Jurkat, Clone E6-1 (cell line): ENCODE data around the gene SLC26A1.

Source experiments
- DNase-seq: peaks from one replicate; pipeline ENCODE4 v3.0.0-alpha.2; 2011; ENCODE audit warnings: low read depth, low spot score
- H3K4me3 ChIP-seq: 2 replicates; pipeline ENCODE4 v1.5.1; 2011; ENCODE audit warnings: mild to moderate bottlenecking, low read length, control low read depth, moderate library complexity

The SLC26A1 gene

DNA sequence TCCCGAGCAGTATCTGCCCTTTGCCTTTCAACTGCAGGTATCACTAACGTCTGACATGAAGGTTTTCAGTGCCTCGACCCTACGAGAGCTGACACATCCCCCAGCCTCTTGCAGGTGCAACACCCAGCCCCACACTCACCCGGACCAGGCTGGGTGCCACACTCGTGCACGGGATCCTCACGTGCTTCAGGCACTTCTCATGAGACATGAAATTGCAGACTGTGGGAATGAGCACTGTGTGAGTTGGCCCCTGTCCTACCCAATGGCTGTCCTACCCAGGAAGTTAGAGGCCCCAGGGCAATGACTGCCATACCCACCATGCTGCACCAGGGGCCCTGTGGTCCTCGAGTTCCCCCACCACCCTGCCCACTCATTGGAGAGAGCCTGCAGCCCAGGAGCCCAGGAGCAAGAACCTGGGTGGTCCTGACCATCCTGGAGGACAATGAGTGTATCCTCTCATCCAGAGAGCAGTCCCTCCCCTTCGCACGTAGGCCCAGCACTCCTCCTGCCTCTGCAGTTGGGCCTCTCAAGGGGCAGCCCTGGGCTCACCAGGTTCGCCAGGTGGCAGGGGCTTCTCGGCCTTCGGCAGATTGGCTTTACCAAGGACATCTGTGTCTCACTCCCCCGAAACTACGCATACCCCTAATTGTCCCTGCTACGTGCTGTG lies 22.2 kb downstream of the SLC26A1 start:
- DNase-seq, result no peak

DNA sequence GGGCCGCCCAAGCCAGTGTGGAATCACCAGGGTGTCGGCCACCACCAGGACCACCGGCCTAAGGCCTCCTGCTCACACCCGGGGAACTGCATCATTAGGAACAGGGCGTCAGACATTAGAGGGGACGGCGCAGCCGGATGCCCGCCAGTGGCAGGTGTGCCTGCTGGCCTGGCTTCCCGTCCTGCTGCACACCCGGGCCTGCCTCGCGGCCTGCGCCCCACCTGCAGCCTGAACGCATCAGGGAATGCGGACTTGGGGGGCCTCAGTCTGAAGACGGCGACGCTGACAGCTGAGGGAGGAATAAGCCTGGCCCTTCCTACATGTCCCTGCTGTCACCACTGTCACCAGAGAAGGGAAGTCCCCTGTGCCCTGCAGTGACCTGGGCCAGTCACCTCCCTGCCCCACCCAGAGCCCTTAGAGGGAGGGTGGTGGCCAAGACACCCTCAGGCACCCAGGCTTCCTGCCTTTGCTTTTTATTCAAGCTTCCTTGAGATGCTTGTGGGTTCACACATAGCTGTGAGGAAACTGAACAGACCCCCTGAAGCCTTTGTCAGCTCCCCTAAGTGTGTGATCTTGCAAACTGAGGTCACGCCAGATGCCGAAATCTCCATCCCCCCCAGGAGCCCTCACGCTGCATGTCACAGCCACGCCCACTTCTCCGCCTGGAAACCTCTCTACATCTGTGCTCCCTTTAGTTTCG lies 23.0 kb downstream of the SLC26A1 start:
- no peak overlapping the region for H3K4me3 ChIP-seq
- no peak for DNase-seq

More for the DNA sequence above, 22.2 kb downstream of the SLC26A1 start:
- H3K4me3 ChIP-seq, result no peak overlapping the region

DNA sequence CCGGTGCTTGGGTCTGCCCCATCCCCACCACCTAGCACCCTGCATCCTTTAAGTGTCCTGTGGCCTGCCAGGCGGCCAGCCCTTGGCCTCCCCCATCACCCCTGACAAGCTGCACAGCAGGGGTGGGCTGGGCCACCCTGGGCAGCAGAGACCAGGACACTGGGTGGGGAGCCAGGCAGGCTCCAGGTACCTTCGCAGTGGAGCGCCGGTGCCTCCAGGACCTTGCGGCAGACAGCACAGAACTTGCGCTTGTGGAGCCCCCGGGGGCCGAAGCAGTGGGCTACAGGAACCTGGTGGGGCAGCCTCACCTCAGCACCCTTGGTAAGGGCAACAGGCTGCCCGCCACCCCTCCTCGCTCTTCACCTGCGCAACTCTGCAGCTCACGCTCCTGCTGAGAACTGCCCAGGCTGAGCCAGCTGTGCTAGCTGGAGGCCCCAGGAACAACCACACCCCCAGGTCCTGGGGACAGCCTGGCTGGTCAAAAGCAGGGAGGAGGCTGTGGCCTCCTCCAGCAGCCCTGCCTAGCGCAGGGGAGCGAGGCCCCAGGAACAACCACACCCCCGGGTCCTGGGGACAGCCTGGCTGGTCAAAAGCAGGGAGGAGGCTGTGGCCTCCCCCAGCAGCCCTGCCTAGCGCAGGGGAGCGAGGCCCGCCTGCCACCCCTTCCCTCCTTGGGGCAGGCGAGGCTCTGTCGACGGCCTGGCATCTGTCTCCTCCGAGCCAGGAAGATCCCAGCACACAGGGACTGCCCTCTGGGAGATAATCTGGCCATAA lies 24.4 kb downstream of the SLC26A1 start:
- no peak overlapping the region for H3K4me3 ChIP-seq
- no peak for DNase-seq

DNA sequence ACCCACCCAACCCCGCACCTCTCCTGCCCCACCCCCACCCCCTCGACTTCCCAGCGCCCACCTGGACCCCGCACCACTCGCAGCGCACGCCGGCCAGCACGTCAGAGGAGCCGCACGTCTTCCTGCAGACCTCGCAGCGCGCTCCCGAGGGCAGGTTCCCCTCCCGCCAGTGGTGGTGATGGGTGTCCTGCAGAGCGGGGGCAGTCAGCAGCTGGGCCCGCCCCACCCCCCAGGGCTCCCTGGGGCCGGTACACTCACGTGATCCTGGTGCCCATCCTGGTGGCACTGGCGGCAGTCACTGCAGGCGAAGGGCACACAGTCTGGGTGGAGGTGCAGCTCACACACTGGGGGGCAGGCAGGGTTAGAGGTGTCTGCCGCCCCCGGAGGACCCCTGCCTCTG lies 25.0 kb downstream of the SLC26A1 start:
- no peak for DNase-seq
- H3K4me3 ChIP-seq, result no peak overlapping the region

DNA sequence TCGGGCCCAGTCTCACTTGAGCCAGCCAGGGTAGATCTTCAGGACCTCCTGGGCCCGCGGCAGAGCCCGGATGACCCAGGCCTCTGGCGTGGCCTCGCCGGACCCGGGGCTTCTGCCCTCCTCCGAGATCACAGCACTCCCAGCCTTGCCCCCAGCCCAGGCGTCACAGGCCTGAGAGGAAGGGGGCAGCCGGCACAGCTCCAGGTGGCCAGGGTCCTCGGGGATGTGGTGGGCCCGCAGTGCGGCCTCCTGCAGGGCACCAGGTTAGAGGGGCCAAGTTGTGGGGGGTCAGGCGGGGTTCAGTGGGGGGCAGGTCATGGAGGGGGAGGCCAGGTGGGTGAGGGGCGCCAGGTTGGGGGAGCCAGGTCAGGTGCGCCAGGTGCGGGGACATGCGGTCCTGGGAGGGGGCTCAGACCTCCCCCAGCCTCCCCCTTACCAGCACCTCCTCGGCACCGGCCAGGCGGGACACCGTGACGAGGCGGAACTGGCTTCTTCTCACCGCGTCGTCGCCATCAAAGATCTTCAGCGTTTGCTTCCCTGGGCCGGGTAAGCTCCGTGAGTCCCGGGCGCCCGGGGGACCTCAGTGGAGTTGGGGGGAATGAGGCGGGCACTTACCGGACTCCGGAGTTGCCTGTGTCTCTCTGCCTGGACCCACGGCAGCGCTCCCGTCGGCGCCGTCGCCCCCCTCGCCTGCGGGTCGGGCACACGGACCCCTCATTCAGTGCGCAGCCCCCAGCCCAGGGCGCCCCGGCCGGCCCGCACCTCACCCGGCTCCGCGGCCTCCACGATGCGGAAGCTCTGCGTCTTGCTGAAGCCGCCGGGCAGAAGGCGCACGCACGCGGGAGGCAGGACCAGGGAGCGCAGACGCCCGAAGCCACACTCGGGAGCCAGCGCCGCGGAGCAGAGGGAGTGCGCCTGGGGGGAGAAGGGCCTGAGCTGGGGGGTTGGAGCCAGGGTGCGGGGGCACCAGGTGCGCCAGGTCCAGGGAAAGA lies 25.8 kb downstream of the SLC26A1 start:
- DNase-seq, result no peak
- no peak overlapping the region for H3K4me3 ChIP-seq

DNA sequence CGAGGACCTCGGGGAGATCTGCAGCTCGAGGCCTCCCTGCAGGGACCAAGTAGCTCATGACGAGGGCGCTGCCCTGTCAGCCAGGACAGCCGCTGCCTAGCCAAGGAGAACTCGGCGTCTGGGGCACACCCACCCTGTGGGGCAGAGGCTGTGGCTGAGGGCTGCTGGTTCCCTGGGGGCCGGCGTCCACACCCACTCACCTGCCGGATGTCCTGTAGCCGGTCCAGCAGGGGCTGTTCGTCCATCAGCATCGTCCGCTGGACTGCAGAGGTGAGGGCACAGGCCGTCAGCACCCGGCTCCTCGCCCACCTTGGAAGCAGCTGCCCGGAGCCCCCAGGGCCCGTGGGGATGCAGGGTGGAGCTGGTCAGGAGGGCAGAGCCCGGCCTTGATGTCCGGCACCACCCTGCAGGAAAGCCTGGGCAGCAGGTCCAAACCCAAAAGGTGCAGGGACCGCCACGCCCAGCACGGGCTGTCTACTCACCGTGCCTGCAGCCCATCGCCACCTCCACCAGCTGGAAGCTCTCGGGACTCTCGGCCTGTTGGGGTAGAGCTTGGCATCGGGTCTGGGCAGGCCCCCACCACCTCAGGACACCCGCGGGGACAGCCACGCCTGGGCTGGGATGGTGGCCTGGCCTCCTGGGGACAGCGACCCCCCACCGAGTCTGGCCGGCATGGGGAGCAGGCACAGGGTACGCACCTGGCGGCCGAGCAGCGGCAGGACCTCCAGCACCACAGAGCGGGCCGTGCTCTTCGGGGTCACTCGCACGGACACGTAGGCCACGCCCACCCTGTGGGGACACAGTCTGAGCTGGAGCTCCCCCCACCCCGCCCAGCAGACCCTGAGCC lies 26.7 kb downstream of the SLC26A1 start:
- H3K4me3 ChIP-seq, result no peak overlapping the region
- no peak for DNase-seq

DNA sequence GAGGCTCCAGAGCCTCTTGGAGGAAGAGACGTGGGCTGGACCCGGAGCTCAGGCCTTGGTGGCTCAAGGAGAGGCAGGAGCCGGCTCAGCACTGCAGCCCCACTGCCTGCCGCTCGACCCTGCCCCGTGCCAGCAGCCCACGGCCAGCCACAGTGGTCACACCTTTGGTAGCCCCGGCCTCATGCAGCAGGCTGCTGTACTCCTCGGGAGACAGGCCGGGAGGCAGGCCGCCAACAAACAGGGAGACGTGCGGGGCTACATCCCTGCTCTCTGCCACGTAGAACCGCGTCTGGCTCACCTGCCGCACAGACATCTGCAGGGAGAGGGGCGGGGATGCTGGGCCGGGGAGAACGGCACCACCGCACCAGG lies 27.5 kb downstream of the SLC26A1 start:
- no peak for DNase-seq
- no peak overlapping the region for H3K4me3 ChIP-seq

DNA sequence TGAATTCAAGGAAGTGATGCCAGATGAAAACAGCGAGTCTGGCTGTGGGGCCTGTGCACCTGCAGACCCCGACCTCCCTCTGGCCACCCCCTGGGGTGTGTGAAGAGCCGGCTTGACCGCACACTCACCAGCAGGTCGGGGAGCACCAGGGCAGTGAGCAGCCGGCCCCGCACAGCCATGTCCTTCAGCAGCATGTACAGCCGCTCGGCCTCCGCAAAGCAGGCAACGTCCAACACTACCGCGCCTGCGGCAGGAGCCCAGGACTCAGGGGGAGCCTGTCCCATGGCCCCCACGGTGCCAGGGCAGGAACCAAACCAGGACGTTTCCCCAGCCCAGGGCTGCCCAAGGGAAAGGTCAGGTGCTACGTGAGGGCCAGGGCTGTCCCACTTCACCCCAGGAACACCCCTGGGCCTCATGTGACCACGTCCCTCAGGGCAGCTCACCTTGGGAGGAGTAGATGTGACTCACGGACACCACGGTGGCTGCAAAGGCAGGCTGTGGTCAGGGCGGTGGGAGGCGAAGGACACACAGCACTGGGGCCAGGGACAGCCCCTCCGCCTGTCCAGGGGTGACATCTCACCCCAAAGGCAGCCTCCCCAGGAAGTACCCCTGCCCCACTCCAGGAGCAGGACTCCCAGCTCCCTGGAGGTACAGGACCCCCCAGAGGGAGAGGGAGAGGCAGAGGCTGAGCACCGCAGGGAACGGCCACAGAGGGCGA lies 28.0 kb downstream of the SLC26A1 start:
- DNase-seq, result no peak
- H3K4me3 ChIP-seq, result no peak overlapping the region

DNA sequence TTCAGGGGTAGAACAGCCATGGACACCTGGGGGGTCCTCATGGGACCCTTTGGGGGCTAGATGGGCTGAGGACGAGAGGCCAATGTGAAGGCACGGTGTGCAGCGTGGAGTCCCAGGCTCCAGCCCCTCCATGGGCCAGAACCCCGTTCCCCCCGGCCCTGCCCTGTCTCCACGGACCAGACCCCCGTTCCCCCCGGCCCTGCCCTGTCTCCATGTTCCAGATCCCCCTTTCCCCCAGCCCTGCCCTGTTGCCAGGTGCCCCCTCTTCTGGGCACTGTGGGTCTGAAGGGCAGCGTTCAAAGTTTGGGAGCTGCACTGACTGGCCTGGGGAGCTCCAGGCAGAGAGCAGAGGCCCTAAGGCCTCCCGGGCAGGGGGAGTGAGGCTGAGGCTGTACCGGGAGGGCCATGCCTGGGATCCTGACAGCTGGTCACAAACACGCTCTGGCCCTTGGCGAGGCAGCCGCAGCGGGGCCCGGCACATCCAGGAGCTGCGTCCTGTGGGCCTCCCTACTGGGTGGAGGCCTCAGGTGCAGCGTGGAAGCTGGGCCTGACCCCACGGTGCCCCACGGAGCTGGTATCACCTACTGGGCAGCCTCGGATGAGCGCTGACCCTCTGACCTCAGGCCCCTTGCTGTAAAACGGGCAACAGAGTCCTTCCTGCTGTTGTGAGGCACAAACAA lies 28.7 kb downstream of the SLC26A1 start:
- no peak overlapping the region for H3K4me3 ChIP-seq
- DNase-seq, result no peak

DNA sequence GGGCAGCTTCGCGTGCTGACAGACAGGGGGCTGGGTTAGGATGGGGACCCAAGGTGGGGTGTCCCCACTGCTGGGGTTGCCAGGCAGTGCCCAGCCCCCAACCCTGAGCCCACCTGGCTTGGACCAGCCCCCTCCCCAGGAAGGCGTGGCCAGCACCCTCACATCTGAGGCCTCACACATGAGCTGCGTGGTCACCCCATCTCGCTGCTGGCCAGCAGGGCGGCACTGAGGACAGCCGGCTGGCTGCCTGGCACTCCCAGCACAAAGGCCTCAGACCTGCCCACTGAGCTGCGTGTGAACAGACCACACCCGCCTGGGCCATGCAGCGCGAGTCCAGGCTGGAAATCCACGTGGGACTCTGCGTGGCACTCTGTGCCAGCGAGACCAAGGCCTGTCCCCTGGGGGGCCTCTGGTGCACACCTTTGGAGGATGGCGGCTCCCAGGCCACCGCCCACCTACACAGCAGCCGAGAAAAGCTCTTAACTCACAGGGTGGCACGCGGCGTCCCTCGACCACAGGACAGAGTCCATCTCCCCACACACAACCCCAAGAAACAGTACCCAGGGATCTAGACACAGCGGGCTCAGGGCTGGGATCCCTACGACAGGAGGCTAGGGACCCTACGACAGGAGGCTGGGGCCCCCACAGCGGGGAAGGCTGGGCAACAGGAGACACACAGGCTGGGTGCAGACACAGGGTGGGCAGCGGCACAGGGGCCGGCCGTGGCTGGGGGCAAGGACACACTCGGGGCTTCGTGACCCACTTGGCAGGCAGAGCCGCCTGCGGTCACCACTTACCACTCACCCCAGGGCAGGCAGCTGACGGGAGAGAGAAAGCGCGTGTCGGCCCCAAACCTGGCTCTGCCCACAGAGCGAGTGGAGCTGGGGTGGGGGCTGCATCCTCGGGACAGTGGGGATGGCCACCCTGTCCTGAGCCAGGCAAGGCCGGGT lies 29.7 kb downstream of the SLC26A1 start:
- DNase-seq, result no peak
- H3K4me3 ChIP-seq, result no peak overlapping the region

DNA sequence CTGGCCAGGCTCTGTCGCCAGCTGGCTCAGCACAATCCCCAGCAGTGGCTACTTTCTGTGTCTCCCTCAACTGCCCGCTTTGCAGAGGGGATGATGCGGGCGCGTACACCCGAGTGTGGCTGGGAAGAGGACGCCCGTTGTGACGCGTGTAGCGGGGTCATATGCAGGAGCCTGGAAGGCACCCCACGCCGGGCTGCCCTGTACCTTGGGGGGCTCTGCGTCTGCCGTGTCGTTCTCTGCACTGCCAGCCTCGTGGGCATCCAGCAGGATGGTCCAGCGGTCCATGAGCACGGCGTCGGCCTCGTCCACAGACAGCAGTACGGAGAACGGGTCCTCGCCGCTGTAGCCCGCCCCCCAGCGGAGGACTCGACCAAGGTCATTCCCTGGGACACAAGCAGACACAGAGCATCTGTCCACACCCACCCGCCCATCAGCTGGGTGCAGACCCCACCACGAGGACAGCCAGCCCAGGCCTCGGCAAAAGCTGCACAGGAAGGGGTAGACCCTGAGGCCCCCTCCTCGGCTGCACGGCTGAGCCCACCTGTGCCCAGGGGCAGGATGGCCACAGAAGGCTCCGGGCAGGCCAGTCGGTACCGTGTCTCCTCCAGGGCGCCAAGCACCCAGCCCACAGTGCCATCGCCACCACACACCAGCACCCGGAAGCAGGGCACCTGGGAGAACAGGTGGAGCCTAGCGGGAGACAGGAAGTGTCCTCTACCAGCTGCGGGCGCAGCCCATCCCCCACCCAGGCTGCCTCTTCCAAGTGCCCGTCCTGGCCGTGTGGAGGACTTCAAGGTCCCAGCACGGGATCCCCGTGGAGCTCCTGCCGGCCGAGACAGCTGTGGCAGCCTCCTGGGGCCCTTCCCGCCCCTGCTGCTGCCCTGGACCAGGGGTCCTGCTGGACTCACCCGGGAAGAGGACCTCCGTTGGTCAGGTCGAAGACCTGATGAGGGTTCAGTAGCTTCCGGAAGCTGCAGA lies 30.7 kb downstream of the SLC26A1 start:
- DNase-seq, result peak; percentile 54
- H3K4me3 ChIP-seq, result no peak overlapping the region

DNA sequence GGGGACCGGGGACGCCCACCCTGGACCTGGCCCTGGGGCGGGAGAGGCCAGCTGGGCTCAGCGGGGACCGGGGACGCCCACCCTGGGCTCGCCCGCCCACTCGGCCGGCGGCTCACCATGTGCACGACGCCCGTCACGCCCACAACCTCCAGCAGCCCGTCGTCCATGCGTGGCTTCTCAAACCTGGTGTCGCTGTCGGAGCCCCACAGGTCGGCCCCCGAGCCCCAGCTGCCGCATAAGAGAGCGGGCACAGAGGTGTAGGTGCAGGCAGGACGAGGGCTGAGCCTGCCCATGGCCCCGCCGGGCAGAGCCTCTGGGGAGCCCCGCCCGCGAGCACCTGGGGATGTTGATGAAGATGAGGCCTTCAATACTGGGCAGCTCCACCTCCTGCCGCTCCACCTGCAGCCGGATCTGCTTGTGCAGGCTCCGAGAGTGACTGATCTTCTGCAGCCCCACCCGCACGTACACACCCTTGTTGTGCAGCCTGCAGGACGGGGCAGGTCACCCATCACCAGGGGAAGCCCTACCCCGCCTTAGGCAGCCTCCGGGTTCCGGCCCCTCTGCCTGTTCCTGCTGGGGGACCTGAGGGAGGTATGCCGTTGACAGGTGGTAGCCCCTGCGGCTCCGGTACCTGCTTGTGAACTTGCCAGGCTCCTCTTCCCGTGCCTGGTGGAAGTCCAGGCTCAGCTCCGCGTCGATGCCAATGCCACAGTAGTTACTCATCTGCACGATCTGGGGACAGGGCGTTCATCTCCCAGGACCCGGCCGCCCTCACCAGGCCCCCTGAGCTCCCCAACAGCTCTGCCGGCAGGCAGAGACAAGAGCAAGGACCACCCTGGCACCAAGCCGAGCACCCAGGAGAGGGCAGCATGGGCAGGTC lies 31.6 kb downstream of the SLC26A1 start:
- no peak for DNase-seq
- no peak overlapping the region for H3K4me3 ChIP-seq

DNA sequence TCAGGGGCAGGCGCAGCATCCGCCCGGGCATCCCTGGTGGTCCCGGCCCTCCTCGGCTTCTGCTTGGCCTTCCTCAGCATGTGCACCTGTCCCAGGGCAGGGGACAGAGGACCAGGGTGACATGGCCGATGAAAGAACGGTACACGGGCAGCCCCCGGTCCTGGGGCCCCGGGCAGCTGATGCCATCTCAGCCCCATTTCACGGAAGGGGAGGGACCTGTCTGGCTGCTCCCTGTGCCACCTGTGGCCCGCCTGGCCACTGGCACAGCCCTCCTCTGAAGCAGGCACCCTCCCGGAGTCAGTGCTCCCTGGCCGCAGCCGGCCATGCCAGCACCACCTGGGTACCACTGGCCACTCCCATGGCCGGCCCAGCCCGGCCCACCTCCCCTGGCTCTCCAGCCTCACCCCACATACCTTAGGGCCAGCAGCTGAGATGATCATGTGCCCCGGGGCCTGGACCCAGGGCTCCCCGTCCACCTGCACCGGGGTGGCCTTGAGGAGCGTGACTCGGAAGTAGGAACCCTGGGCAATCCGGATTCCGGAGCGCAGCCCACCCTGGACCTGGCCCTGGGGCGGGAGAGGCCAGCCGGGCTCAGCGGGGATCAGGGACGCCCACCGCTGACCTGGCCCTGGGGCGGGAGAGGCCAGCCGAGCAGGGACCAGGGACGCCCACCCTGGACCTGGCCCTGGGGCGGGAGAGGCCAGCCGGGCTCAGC lies 32.4 kb downstream of the SLC26A1 start:
- no peak for DNase-seq

More for the DNA sequence above, 32.4 kb downstream of the SLC26A1 start:
- H3K4me3 ChIP-seq, result no peak overlapping the region
